Nephron progenitor cell (in vitro differentiated cells): ENCODE data around the gene NMNAT3.

Experiments used
- DNase-seq: peaks from one replicate; pipeline ENCODE4 v3.0.0; 2021
- H3K27ac Mint-ChIP-seq: 2 replicates; pipeline ENCODE4 v1.8.0; 2021; ENCODE audit warnings: mild to moderate bottlenecking, moderate library complexity, mixed read lengths
- H3K27me3 Mint-ChIP-seq: 2 replicates; pipeline ENCODE4 v1.8.0; 2021; ENCODE audit warnings: mild to moderate bottlenecking, low read depth, mixed read lengths; ENCODE audit not compliant: poor library complexity
- H3K36me3 Mint-ChIP-seq: 2 replicates; pipeline ENCODE4 v1.8.0; 2021; ENCODE audit warnings: low read depth, mixed read lengths
- H3K4me1 Mint-ChIP-seq: 2 replicates; pipeline ENCODE4 v1.8.0; 2021; ENCODE audit warnings: mixed read lengths
- H3K4me3 Mint-ChIP-seq: 2 replicates; pipeline ENCODE4 v1.8.0; 2021; ENCODE audit warnings: mild to moderate bottlenecking, moderate library complexity, mixed read lengths
- H3K9me3 Mint-ChIP-seq: 2 replicates; pipeline ENCODE4 v1.8.0; 2021; ENCODE audit warnings: mild to moderate bottlenecking, moderate library complexity, mixed read lengths
- TF ChIP-seq, protein P1 (sequence below): fragments of 200-600 bp; sonication (generic); IDR thresholded peaks from 2 replicates; pipeline ENCODE4 v1.5.0; 2021; ENCODE audit warnings: antibody characterized with exemption

NMNAT3 gene

GRCh38 chr3:139523166-139523565 lies 154.6 kb downstream of the NMNAT3 start:
- H3K4me1 Mint-ChIP-seq: peaks cover 43% of the 10 kb centered on the region
- H3K27ac Mint-ChIP-seq: no peak overlapping the region
- H3K36me3 Mint-ChIP-seq: peaks cover 62% of the 10 kb centered on the region
- H3K9me3 Mint-ChIP-seq: no peaks in the 10 kb centered on the region
- H3K27me3 Mint-ChIP-seq: peaks cover 4% of the 10 kb centered on the region
- H3K4me3 Mint-ChIP-seq: no peak overlapping the region
- TF ChIP-seq, protein P1, sequence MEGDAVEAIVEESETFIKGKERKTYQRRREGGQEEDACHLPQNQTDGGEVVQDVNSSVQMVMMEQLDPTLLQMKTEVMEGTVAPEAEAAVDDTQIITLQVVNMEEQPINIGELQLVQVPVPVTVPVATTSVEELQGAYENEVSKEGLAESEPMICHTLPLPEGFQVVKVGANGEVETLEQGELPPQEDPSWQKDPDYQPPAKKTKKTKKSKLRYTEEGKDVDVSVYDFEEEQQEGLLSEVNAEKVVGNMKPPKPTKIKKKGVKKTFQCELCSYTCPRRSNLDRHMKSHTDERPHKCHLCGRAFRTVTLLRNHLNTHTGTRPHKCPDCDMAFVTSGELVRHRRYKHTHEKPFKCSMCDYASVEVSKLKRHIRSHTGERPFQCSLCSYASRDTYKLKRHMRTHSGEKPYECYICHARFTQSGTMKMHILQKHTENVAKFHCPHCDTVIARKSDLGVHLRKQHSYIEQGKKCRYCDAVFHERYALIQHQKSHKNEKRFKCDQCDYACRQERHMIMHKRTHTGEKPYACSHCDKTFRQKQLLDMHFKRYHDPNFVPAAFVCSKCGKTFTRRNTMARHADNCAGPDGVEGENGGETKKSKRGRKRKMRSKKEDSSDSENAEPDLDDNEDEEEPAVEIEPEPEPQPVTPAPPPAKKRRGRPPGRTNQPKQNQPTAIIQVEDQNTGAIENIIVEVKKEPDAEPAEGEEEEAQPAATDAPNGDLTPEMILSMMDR: no peak
- DNase-seq: no peak

DNA sequence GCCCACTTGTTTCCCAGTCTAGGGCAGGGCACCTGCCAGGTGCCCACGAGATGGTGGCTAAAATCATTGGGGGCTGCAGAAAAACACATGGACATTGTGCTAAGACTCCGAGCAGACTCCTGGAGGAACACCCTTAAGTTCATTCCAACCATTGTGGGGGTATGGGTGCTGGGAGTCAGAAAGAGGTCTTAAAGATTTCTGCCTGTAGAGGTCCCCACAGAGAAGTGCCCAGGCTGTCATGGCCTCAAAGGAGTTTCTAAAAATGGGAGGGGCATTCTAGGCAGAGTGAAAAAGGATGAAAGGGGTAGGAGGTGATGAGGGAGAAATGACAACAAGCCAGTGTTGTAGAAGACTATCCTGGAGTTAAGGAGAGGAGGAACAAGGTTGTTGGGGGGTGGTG lies 155.4 kb downstream of the NMNAT3 start:
- Mint-ChIP-seq H3K27ac (peak overlapping the region; percentile 34), H3K4me1 (peaks cover 39% of the 10 kb centered on the region), H3K27me3 (peaks cover 4% of the 10 kb centered on the region), H3K36me3 (peaks cover 64% of the 10 kb centered on the region), H3K4me3 (no peak overlapping the region), H3K9me3 (no peaks in the 10 kb centered on the region)
- TF ChIP-seq, protein P1: no peak
- DNase-seq: no peak

- H3K4me1 Mint-ChIP-seq: peaks cover 33% of the 10 kb centered on the region
- H3K4me3 Mint-ChIP-seq: no peak overlapping the region
- DNase-seq: no peak
- TF ChIP-seq, protein P1: no peak
- no peak overlapping the region for H3K27ac Mint-ChIP-seq
- peaks cover 64% of the 10 kb centered on the region for H3K36me3 Mint-ChIP-seq
- H3K27me3 Mint-ChIP-seq: peaks cover 4% of the 10 kb centered on the region
- H3K9me3 Mint-ChIP-seq: no peaks in the 10 kb centered on the region
Measured at GRCh38 chr3:139521816-139522215, 156.0 kb downstream of the NMNAT3 start.

GRCh38 chr3:139521144-139521543 lies 156.6 kb downstream of the NMNAT3 start:
- no peak overlapping the region for H3K4me3 Mint-ChIP-seq

DNA sequence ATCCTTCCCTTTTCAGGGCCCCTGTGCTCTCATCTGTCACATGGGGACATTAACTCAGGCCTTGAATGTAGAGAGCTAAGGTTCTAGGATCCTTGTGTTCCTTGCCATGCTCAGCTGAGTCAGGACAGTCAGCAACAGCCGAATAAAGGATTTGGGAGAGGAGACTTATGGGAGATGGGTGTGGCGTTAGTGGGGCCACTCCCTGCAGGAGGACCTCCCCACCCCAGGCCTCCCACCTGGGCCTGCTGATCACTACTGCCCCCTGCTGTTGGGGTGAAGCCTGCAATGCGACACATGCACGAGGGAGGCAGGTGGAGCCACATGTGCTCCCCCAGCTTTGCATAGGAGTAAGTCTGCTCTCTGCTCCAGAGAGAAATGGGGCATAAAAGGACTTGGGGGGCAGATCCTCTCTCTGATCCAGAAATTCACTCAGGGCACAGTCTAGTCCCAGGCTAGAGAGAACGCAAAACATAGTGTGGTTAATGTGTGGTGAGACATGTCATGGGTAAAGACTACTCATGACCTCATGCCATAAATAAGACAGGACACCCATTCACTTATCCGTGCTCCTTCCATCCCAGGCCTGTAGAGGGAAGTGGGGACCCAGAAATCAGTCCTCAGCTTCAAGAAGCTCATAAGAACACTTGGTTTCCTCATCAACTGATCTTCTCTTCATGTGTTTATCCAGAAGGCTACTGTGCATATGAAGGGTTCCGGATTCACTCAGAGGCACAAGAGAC lies 157.6 kb downstream of the NMNAT3 start:
- no peaks in the 10 kb centered on the region for H3K9me3 Mint-ChIP-seq
- H3K36me3 Mint-ChIP-seq: peaks cover 68% of the 10 kb centered on the region
- no peak overlapping the region for H3K4me3 Mint-ChIP-seq
- no peak overlapping the region for H3K27ac Mint-ChIP-seq
- no peak for DNase-seq
- TF ChIP-seq, protein P1: peak; percentile 35
- H3K27me3 Mint-ChIP-seq: peaks cover 4% of the 10 kb centered on the region
- H3K4me1 Mint-ChIP-seq: peaks cover 25% of the 10 kb centered on the region

More at GRCh38 chr3:139521144-139521543, 156.6 kb downstream of the NMNAT3 start:
- DNase-seq: no peak
- TF ChIP-seq, protein P1: no peak
- Mint-ChIP-seq H3K4me1 (peaks cover 29% of the 10 kb centered on the region), H3K9me3 (no peaks in the 10 kb centered on the region), H3K27ac (no peak overlapping the region), H3K36me3 (peaks cover 66% of the 10 kb centered on the region), H3K27me3 (peaks cover 4% of the 10 kb centered on the region)
